OCI-LY3 (cell line): ENCODE data around the gene KCNC4.
A peak's percentile ranks its signal among the peaks of the same experiment; 100 is the strongest.

Experiments used
- H2AFZ ChIP-seq: fragments of 200-600, 300-600 bp; shearing (Covaris generic); 2 replicates; pipeline ENCODE4 v1.6.0; 2014; ENCODE audit warnings: antibody characterized with exemption, low read depth, low read length
- H3K27ac ChIP-seq: fragments of 200-600, 300-600 bp; sonication (generic); 2 replicates; pipeline ENCODE4 v1.5.1; 2014; ENCODE audit warnings: mild to moderate bottlenecking, low read length, moderate library complexity, mixed read lengths
- H3K27me3 ChIP-seq: fragments of 200-600, 300-600 bp; sonication (generic); 2 replicates; pipeline ENCODE4 v1.6.1; 2014; ENCODE audit warnings: low read depth, low read length, mixed read lengths
- H3K36me3 ChIP-seq: fragments of 200-600, 300-600 bp; sonication (generic); replicated peaks from 2 replicates; pipeline ENCODE3; 2014; ENCODE audit warnings: low read depth, low read length, mixed read lengths
- H3K4me1 ChIP-seq: fragments of 300-600, 200-600 bp; sonication (generic); 2 replicates; pipeline ENCODE4 v1.6.1; 2014; ENCODE audit warnings: low read length, mixed read lengths
- H3K4me2 ChIP-seq: fragments of 200-600, 300-600 bp; sonication (generic); 2 replicates; pipeline ENCODE4 v1.6.1; 2014; ENCODE audit warnings: low read length, mixed read lengths
- H3K4me3 ChIP-seq: fragments of 300-600, 200-600 bp; sonication (generic); 2 replicates; pipeline ENCODE4 v1.5.1; 2014; ENCODE audit warnings: antibody characterized with exemption, mild to moderate bottlenecking, low read length, moderate library complexity
- H3K79me2 ChIP-seq: fragments of 300-600, 200-600 bp; shearing (Covaris generic); 2 replicates; pipeline ENCODE4 v1.6.1; 2014; ENCODE audit warnings: mild to moderate bottlenecking, low read length, mixed read lengths
- H3K9ac ChIP-seq: fragments of 300-600, 200-600 bp; shearing (Covaris generic); 2 replicates; pipeline ENCODE4 v1.6.0; 2014; ENCODE audit warnings: mild to moderate bottlenecking, low read length, moderate library complexity
- H3K9me3 ChIP-seq: fragments of 200-600, 300-600 bp; shearing (Covaris generic); 2 replicates; pipeline ENCODE4 v1.6.1; 2014; ENCODE audit warnings: low read length, mixed read lengths; ENCODE audit not compliant: insufficient read depth
- H4K20me1 ChIP-seq: fragments of 200-600, 300-600 bp; sonication (generic); 2 replicates; pipeline ENCODE4 v1.6.1; 2016; ENCODE audit warnings: low read length, mixed read lengths; ENCODE audit not compliant: insufficient read depth
- EZH2phosphoT487 ChIP-seq: fragments of 200-600 bp; shearing (Covaris generic); IDR thresholded peaks from 2 replicates; pipeline ENCODE4 v1.6.1; 2018; ENCODE audit warnings: antibody characterized with exemption, mixed run types, low read depth
- TF ChIP-seq, protein P1 (sequence below): fragments of 200-600, 300-600 bp; sonication (generic); IDR thresholded peaks from 2 replicates; pipeline ENCODE4 v1.5.1; 2014; ENCODE audit warnings: antibody characterized with exemption, low read length, low read depth

KCNC4 gene

DNA sequence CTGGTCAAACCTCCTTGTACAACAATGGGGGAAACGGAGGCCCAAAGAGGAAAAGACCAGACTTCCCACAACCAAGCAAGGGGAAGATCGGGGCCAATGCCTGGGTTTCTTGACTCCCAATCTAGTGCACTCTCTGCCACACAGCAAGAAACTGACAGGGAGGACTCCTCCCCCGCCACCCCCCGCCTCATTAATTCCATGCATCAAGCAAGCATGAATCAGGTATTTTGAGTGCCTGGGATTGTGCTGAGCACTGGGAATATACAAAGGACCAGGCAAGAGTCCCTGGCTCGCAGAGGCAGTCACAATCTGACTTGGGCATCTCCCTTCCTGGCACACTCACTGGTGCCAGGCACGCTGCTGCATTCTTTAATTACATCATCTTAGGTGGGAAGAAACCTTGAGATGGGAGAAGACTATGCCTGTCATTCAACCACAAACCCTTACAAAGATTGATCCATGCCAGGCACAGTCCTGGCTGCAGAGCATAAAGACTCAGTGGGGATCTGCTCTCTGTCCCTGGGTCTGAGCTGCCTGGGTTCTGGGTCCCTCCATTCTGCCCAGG, 4.4 kb upstream of the KCNC4 start:
- no peaks in the 10 kb centered on the region for H4K20me1 ChIP-seq
- TF ChIP-seq, protein P1, sequence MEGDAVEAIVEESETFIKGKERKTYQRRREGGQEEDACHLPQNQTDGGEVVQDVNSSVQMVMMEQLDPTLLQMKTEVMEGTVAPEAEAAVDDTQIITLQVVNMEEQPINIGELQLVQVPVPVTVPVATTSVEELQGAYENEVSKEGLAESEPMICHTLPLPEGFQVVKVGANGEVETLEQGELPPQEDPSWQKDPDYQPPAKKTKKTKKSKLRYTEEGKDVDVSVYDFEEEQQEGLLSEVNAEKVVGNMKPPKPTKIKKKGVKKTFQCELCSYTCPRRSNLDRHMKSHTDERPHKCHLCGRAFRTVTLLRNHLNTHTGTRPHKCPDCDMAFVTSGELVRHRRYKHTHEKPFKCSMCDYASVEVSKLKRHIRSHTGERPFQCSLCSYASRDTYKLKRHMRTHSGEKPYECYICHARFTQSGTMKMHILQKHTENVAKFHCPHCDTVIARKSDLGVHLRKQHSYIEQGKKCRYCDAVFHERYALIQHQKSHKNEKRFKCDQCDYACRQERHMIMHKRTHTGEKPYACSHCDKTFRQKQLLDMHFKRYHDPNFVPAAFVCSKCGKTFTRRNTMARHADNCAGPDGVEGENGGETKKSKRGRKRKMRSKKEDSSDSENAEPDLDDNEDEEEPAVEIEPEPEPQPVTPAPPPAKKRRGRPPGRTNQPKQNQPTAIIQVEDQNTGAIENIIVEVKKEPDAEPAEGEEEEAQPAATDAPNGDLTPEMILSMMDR, result no peak
- TF ChIP-seq EZH2phosphoT487, result no peak
- no peaks in the 10 kb centered on the region for H3K79me2 ChIP-seq

DNA sequence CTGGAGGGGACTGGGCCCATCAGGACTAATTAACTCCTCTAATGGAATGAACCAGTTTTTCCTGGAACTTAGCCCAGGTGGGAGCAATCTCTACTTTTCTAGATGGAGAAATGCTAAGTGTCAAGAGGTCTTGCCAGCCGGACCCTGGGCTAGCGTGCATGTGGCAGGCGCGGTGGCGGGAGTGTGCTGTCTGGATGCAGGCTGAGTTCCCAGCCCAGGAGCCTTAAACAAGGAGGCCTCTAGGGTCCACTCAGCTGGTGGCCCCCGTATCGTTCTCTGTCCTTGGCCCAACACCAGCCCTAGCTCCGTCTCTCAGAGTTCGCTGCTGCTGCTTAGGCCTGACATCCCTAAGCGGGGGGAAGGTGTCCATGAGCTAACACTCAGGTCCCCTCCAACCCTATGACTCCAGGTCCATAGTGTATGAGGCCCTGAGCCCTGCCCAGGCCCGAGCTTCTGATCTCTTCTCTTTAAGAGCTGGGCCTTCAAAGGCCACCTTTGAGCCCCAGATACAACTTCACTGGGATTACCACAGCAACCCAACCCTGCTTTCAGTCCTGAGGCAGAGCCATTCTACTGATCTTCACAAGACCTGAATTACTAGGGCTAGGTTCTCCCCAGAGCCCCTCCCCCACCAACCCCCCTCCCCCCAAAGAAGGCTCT, 3.7 kb upstream of the KCNC4 start:
- Histone ChIP-seq H3K4me3 (no peak overlapping the region), H3K27me3 (no peaks in the 10 kb centered on the region), H2AFZ (no peak overlapping the region), H3K4me1 (peaks cover 11% of the 10 kb centered on the region), H3K79me2 (no peaks in the 10 kb centered on the region), H3K9me3 (no peaks in the 10 kb centered on the region), H4K20me1 (no peaks in the 10 kb centered on the region), H3K36me3 (no peaks in the 10 kb centered on the region), H3K9ac (no peak overlapping the region), H3K27ac (no peak overlapping the region), H3K4me2 (no peak overlapping the region)
- TF ChIP-seq, protein P1, result no peak
- no peak for TF ChIP-seq EZH2phosphoT487

More for the DNA sequence above, 4.4 kb upstream of the KCNC4 start:
- H3K4me3 ChIP-seq, result no peak overlapping the region
- H3K27ac ChIP-seq, result no peak overlapping the region
- no peaks in the 10 kb centered on the region for H3K36me3 ChIP-seq
- no peaks in the 10 kb centered on the region for H3K9me3 ChIP-seq
- H2AFZ ChIP-seq, result no peak overlapping the region
- no peak overlapping the region for H3K9ac ChIP-seq
- H3K4me2 ChIP-seq, result no peak overlapping the region
- H3K4me1 ChIP-seq, result peaks cover 7% of the 10 kb centered on the region; the same call in 1 of the 2 replicates
- H3K27me3 ChIP-seq, result no peaks in the 10 kb centered on the region

DNA sequence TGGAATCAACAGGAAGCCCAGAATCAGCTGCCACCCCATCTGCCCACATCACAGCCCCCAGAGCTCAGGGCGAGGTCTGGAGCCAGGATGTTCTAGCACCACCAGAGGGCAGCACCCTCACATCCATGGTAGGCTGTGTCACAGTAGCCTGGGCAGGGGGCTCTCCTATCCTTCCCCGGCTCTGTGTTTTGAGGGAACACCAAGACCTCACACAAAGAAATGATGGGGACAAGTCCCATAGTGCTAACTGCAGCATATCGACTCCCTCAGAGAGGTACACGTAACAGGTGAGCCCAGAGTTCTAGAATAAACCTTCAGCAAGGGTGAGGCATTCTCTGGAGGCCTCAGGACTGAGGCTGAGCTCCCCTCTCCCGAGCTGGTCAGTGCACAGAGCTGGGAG, 2.3 kb upstream of the KCNC4 start:
- no peak overlapping the region for H3K4me3 ChIP-seq
- no peaks in the 10 kb centered on the region for H3K79me2 ChIP-seq
- no peak overlapping the region for H2AFZ ChIP-seq
- no peak overlapping the region for H3K27ac ChIP-seq
- no peaks in the 10 kb centered on the region for H3K9me3 ChIP-seq
- H3K9ac ChIP-seq, result no peak overlapping the region
- TF ChIP-seq, protein P1, result peak; percentile 82
- TF ChIP-seq EZH2phosphoT487, result no peak
- H3K36me3 ChIP-seq, result no peaks in the 10 kb centered on the region
- no peaks in the 10 kb centered on the region for H4K20me1 ChIP-seq
- H3K4me1 ChIP-seq, result peaks cover 11% of the 10 kb centered on the region
- H3K27me3 ChIP-seq, result no peaks in the 10 kb centered on the region
- H3K4me2 ChIP-seq, result no peak overlapping the region; the same call in 1 of the 2 replicates

DNA sequence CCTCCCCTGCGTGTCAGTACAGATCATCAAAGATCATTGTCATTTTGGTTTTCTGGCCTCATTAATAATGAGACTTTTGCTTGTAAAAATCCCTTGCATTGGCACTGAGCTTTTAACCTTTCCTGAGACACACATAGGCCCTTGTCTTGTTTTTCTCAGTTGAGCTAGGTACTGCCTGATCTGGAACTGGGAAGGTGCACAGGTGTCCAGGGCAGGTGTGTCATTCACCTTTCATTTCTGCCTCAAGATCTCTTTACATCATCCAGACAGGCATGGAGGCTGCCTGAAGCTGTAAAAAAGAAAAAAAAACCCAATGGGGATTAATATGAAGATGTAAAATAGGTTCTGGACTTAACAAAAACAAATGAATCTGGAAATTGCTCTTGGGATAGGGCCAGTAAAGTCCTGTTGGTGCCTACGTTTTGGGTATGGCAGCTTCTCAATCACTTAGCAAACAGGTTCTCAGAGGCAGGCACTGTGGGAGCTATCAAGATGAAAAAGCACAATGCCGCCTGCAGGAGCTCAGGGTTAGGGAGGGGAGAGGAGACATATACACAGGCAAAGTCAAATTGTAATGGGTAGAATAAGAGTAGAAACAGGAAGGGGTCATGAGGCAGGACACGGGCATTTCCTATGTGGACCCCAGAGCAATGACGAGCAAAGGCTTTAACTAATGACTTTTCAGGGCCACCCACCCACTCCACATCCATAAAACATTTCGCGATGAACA, 1.0 kb upstream of the KCNC4 start:
- H3K27ac ChIP-seq, result no peak overlapping the region
- H3K79me2 ChIP-seq, result no peaks in the 10 kb centered on the region
- 0 out of 2 replicates have a peak overlapping the region, but pooled peaks have one; percentile 73 for H2AFZ ChIP-seq
- H3K36me3 ChIP-seq, result no peaks in the 10 kb centered on the region
- no peaks in the 10 kb centered on the region for H3K27me3 ChIP-seq
- peak overlapping the region; percentile 84 for H3K4me3 ChIP-seq
- peak overlapping the region; percentile 73 for H3K4me2 ChIP-seq
- peak overlapping the region; percentile 56; the same call in 1 of the 2 replicates for H3K9ac ChIP-seq
- H3K9me3 ChIP-seq, result no peaks in the 10 kb centered on the region
- peaks cover 6% of the 10 kb centered on the region for H3K4me1 ChIP-seq
- H4K20me1 ChIP-seq, result no peaks in the 10 kb centered on the region
- no peak for TF ChIP-seq EZH2phosphoT487
- TF ChIP-seq, protein P1, result no peak
